Measurements from ENCODE around the gene ERCC3. TPM values are rescaled to one million over a fixed set of nuclear protein-coding genes. Genes with fewer than 3 reads are reported as not detected.
"Not testable (repeated sequence)": the region's sequence is repeated elsewhere in the genome, so short reads cannot be mapped to it uniquely, and the experiment has no call there.

Gene ERCC3
- total and polyA plus RNA-seq, 4 experiments from 2014 or later, result 22.3 to 62.9 (median 44.3) TPM

- no peak overlapping the region for H3K4me3 ChIP-seq (ENCODE audit: low read length in 2 of 2)
- ChIA-PET CTCF (ENCODE audit: partially characterized antibody) (interaction anchor here (0.8 kb wide), 1 partner anchor 14 kb away, joined by 3 read pairs; no protein-coding TSS in a partner anchor), POLR2A (ENCODE audit: partially characterized antibody) (no interaction called here)
- Mint-ChIP-seq H3K27me3 (peaks cover 26 to 27% of the 10 kb centered on the region in 2 donors), H3K9me3 (peaks cover 0 to 25% (median 13%) of the 10 kb centered on the region in 8 donors), H3K27ac (no peak overlapping the region), H3K4me3 (no peak overlapping the region), H3K36me3 (peaks cover 0 to 8% of the 10 kb centered on the region in 2 donors), H3K4me1 (peaks cover 0 to 3% (median 2%) of the 10 kb centered on the region in 4 donors)
- no peak overlapping the region for H3K27ac ChIP-seq (ENCODE audit: low read depth, low read length)
- peaks cover 14% of the 10 kb centered on the region for H3K27me3 ChIP-seq (ENCODE audit: insufficient read depth, low read length)
- no peaks in the 10 kb centered on the region for H3K4me1 ChIP-seq (ENCODE audit: insufficient read depth, low read length)
- DNase-seq, result no peak
- no peaks in the 10 kb centered on the region for H3K36me3 ChIP-seq (ENCODE audit: insufficient read depth, low read length)
- intact Hi-C loops (cut with micrococcal nuclease), result no loop called here
- H3K9me3 ChIP-seq (ENCODE audit: control insufficient read depth in 1 of 2, low read length in 2 of 2), result no peaks in the 10 kb centered on the region
Measured at GRCh38 chr2:127228102-127228501, 65.8 kb downstream of the ERCC3 start.

GRCh38 chr2:127227264-127227660 lies 66.7 kb downstream of the ERCC3 start:
- H3K9me3 Mint-ChIP-seq, result peaks cover 0 to 25% (median 13%) of the 10 kb centered on the region in 8 donors
- POLR2A ChIA-PET (ENCODE audit: partially characterized antibody); CTCF ChIA-PET (ENCODE audit: partially characterized antibody): not testable (repeated sequence)

GRCh38 chr2:127226520-127227263 lies 67.3 kb downstream of the ERCC3 start:
- Histone ChIP-seq H3K36me3 (ENCODE audit: insufficient read depth, low read length) (no peaks in the 10 kb centered on the region), H3K4me3 (ENCODE audit: low read length in 2 of 2) (no peak overlapping the region), H3K9me3 (ENCODE audit: control insufficient read depth in 1 of 2, low read length in 2 of 2) (no peaks in the 10 kb centered on the region), H3K27ac (ENCODE audit: low read depth, low read length) (no peak overlapping the region), H3K4me1 (ENCODE audit: insufficient read depth, low read length) (no peaks in the 10 kb centered on the region), H3K27me3 (ENCODE audit: insufficient read depth, low read length) (peaks cover 14% of the 10 kb centered on the region)
- intact Hi-C loops (cut with micrococcal nuclease), result no loop called here
- Mint-ChIP-seq H3K4me1 (peaks cover 0 to 3% (median 2%) of the 10 kb centered on the region in 4 donors), H3K27ac (no peak overlapping the region), H3K36me3 (peaks cover 0 to 8% of the 10 kb centered on the region in 2 donors), H3K27me3 (peaks cover 29 to 30% of the 10 kb centered on the region in 2 donors), H3K9me3 (peaks cover 0 to 25% (median 13%) of the 10 kb centered on the region in 8 donors), H3K4me3 (peak overlapping the region in 1 of 8 donors; percentile 4)
- CTCF ChIA-PET (ENCODE audit: partially characterized antibody), result no interaction called here
- no peak for DNase-seq
- POLR2A ChIA-PET (ENCODE audit: partially characterized antibody), result no interaction called here

More at GRCh38 chr2:127227264-127227660, 66.7 kb downstream of the ERCC3 start:
- H3K9me3 ChIP-seq (ENCODE audit: control insufficient read depth in 1 of 2, low read length in 2 of 2); intact Hi-C loops (cut with micrococcal nuclease); H3K4me3 Mint-ChIP-seq; H3K36me3 ChIP-seq (ENCODE audit: insufficient read depth, low read length); H3K4me3 ChIP-seq (ENCODE audit: low read length in 2 of 2); H3K27ac ChIP-seq (ENCODE audit: low read depth, low read length); H3K36me3 Mint-ChIP-seq; H3K27ac Mint-ChIP-seq; H3K4me1 ChIP-seq (ENCODE audit: insufficient read depth, low read length); DNase-seq; H3K4me1 Mint-ChIP-seq: not testable (repeated sequence)
- peaks cover 28 to 30% of the 10 kb centered on the region in 2 donors for H3K27me3 Mint-ChIP-seq
- H3K27me3 ChIP-seq (ENCODE audit: insufficient read depth, low read length), result peaks cover 14% of the 10 kb centered on the region

GRCh38 chr2:127226132-127226519 lies 67.8 kb downstream of the ERCC3 start:
- Mint-ChIP-seq H3K36me3 (peaks cover 0 to 8% of the 10 kb centered on the region in 2 donors), H3K27ac (no peak overlapping the region), H3K4me1 (peaks cover 0 to 3% (median 2%) of the 10 kb centered on the region in 4 donors), H3K9me3 (peaks cover 0 to 25% (median 13%) of the 10 kb centered on the region in 8 donors), H3K27me3 (peaks cover 29 to 30% of the 10 kb centered on the region in 2 donors), H3K4me3 (no peak overlapping the region)
- no peaks in the 10 kb centered on the region for H3K36me3 ChIP-seq (ENCODE audit: insufficient read depth, low read length)
- intact Hi-C loops (cut with micrococcal nuclease), result no loop called here
- H3K27ac ChIP-seq (ENCODE audit: low read depth, low read length), result no peak overlapping the region
- ChIA-PET CTCF (ENCODE audit: partially characterized antibody) (no interaction called here), POLR2A (ENCODE audit: partially characterized antibody) (no interaction called here)
- no peak overlapping the region for H3K4me3 ChIP-seq (ENCODE audit: low read length in 2 of 2)
- DNase-seq, result no peak
- H3K4me1 ChIP-seq (ENCODE audit: insufficient read depth, low read length), result no peaks in the 10 kb centered on the region
- peaks cover 14% of the 10 kb centered on the region for H3K27me3 ChIP-seq (ENCODE audit: insufficient read depth, low read length)
- H3K9me3 ChIP-seq (ENCODE audit: control insufficient read depth in 1 of 2, low read length in 2 of 2), result no peaks in the 10 kb centered on the region

- peaks cover 6 to 9% (median 7%) of the 10 kb centered on the region in 4 donors for H3K4me1 Mint-ChIP-seq
- H3K36me3 Mint-ChIP-seq, result peaks cover 0 to 8% of the 10 kb centered on the region in 2 donors
Measured at GRCh38 chr2:127225186-127225960, 68.6 kb downstream of the ERCC3 start.

GRCh38 chr2:127224135-127224534 lies 69.8 kb downstream of the ERCC3 start:
- Mint-ChIP-seq H3K9me3 (peaks cover 0 to 22% (median 14%) of the 10 kb centered on the region in 8 donors), H3K27me3 (peaks cover 35 to 38% of the 10 kb centered on the region in 2 donors)
- CTCF ChIA-PET (ENCODE audit: partially characterized antibody), result not testable (repeated sequence)

More at GRCh38 chr2:127225186-127225960, 68.6 kb downstream of the ERCC3 start:
- POLR2A ChIA-PET (ENCODE audit: partially characterized antibody), result no interaction called here
- peaks cover 20% of the 10 kb centered on the region for H3K27me3 ChIP-seq (ENCODE audit: insufficient read depth, low read length)
- no peak overlapping the region for H3K27ac ChIP-seq (ENCODE audit: low read depth, low read length)
- no peak overlapping the region for H3K4me3 Mint-ChIP-seq
- no peaks in the 10 kb centered on the region for H3K36me3 ChIP-seq (ENCODE audit: insufficient read depth, low read length)
- H3K4me3 ChIP-seq (ENCODE audit: low read length in 2 of 2), result no peak overlapping the region
- no peaks in the 10 kb centered on the region for H3K9me3 ChIP-seq (ENCODE audit: control insufficient read depth in 1 of 2, low read length in 2 of 2)
- peaks cover 6% of the 10 kb centered on the region for H3K4me1 ChIP-seq (ENCODE audit: insufficient read depth, low read length)
- peaks cover 35% of the 10 kb centered on the region in 2 donors for H3K27me3 Mint-ChIP-seq
- intact Hi-C loops (cut with micrococcal nuclease), result no loop called here
- peaks cover 0 to 25% (median 15%) of the 10 kb centered on the region in 8 donors for H3K9me3 Mint-ChIP-seq
- DNase-seq, result no peak
- CTCF ChIA-PET (ENCODE audit: partially characterized antibody), result no interaction called here
- no peak overlapping the region for H3K27ac Mint-ChIP-seq

More at GRCh38 chr2:127224135-127224534, 69.8 kb downstream of the ERCC3 start:
- POLR2A ChIA-PET (ENCODE audit: partially characterized antibody); H3K9me3 ChIP-seq (ENCODE audit: control insufficient read depth in 1 of 2, low read length in 2 of 2); H3K36me3 ChIP-seq (ENCODE audit: insufficient read depth, low read length); H3K4me3 ChIP-seq (ENCODE audit: low read length in 2 of 2); intact Hi-C loops (cut with micrococcal nuclease); DNase-seq; H3K4me3 Mint-ChIP-seq; H3K27ac Mint-ChIP-seq; H3K27ac ChIP-seq (ENCODE audit: low read depth, low read length); H3K36me3 Mint-ChIP-seq: not testable (repeated sequence)
- Histone ChIP-seq H3K27me3 (ENCODE audit: insufficient read depth, low read length) (peaks cover 20% of the 10 kb centered on the region), H3K4me1 (ENCODE audit: insufficient read depth, low read length) (peaks cover 11% of the 10 kb centered on the region)
- H3K4me1 Mint-ChIP-seq, result peaks cover 9 to 13% (median 10%) of the 10 kb centered on the region in 4 donors

All from CD4-positive, alpha-beta memory T cell (primary cell).